DOHH2 (cell line): ENCODE measurements around the gene RBM23.

ENCODE experiments used
- H3F3A ChIP-seq: fragments of 200-600 bp; sonication (generic), shearing (Covaris generic); 2 replicates; pipeline ENCODE4 v1.6.0; 2016; ENCODE audit warnings: antibody characterized with exemption, mild to moderate bottlenecking; ENCODE audit not compliant: control insufficient read depth, insufficient read depth
- H3K27ac ChIP-seq: fragments of 200-600 bp; sonication (generic); 2 replicates; pipeline ENCODE4 v1.5.1; 2014; ENCODE audit warnings: low read depth, mild to moderate bottlenecking, low read length, moderate library complexity
- H3K27me3 ChIP-seq: fragments of 200-600 bp; sonication (generic); 2 replicates; pipeline ENCODE4 v1.6.1; 2014; ENCODE audit warnings: mild to moderate bottlenecking, low read length, mixed read lengths; ENCODE audit not compliant: control insufficient read depth
- H3K36me3 ChIP-seq: fragments of 200-600 bp; sonication (generic); 2 replicates; pipeline ENCODE4 v1.6.1; 2014; ENCODE audit warnings: mild to moderate bottlenecking, low read length, moderate library complexity, mixed read lengths; ENCODE audit not compliant: control insufficient read depth
- H3K4me1 ChIP-seq: fragments of 200-600 bp; sonication (generic); 2 replicates; pipeline ENCODE4 v1.6.1; 2014; ENCODE audit warnings: mild to moderate bottlenecking, low read length, mixed read lengths; ENCODE audit not compliant: control insufficient read depth
- H3K4me2 ChIP-seq: fragments of 200-600 bp; sonication (generic); 2 replicates; pipeline ENCODE4 v1.6.0; 2014; ENCODE audit warnings: mild to moderate bottlenecking, low read length, moderate library complexity
- H3K4me3 ChIP-seq: fragments of 200-600 bp; sonication (generic); 2 replicates; pipeline ENCODE4 v1.5.1; 2014; ENCODE audit warnings: mild to moderate bottlenecking, low read length, mixed read lengths
- H3K79me2 ChIP-seq: fragments of 200-600 bp; sonication (generic); 2 replicates; pipeline ENCODE4 v1.6.1; 2014; ENCODE audit warnings: mild to moderate bottlenecking, low read length, mixed read lengths; ENCODE audit not compliant: control insufficient read depth
- H3K9me2 ChIP-seq: fragments of 200-600 bp; sonication (generic); replicated peaks from 2 replicates; pipeline ENCODE4 v1.6.1; 2014; ENCODE audit warnings: mild to moderate bottlenecking, low read length, mixed read lengths; ENCODE audit not compliant: control insufficient read depth
- H3K9me3 ChIP-seq: fragments of 200-600 bp; sonication (generic); 2 replicates; pipeline ENCODE4 v1.6.1; 2014; ENCODE audit warnings: antibody characterized with exemption, low read length, mixed read lengths; ENCODE audit not compliant: control insufficient read depth, insufficient read depth
- H4K20me1 ChIP-seq: fragments of 200-600 bp; sonication (generic); 2 replicates; pipeline ENCODE4 v1.6.0; 2014; ENCODE audit warnings: low read depth, mild to moderate bottlenecking, antibody characterized with exemption, low read length, moderate library complexity; ENCODE audit not compliant: control insufficient read depth, insufficient read depth
- CTCF ChIP-seq: fragments of 200-600 bp; sonication (generic); IDR thresholded peaks from one replicate; pipeline ENCODE4 v1.5.1; 2014; ENCODE audit warnings: antibody characterized with exemption, mild to moderate bottlenecking, low read depth, low read length; ENCODE audit not compliant: poor library complexity, severe bottlenecking
- EZH2phosphoT487 ChIP-seq: fragments of 200-600 bp; sonication (generic); IDR thresholded peaks from 2 replicates; pipeline ENCODE4 v1.6.1; 2017; ENCODE audit warnings: borderline replicate concordance, mild to moderate bottlenecking, antibody characterized with exemption, low read length, moderate library complexity, mixed read lengths

Gene RBM23

GRCh38 chr14:22900081-22900799, 18.7 kb downstream of the RBM23 start:
- peaks cover 2% of the 10 kb centered on the region; the same call in 1 of the 2 replicates for H4K20me1 ChIP-seq
- H3K9me2 ChIP-seq: no peaks in the 10 kb centered on the region
- H3K9me3 ChIP-seq: no peaks in the 10 kb centered on the region
- H3K27me3 ChIP-seq: no peaks in the 10 kb centered on the region
- no peaks in the 10 kb centered on the region for H3K79me2 ChIP-seq
- peak; percentile 67 for TF ChIP-seq CTCF
- TF ChIP-seq EZH2phosphoT487: no peak
- no peak overlapping the region for H3K4me2 ChIP-seq
- H3F3A ChIP-seq: peaks cover 20% of the 10 kb centered on the region
- no peak overlapping the region; the same call in 1 of the 2 replicates for H3K27ac ChIP-seq
- H3K36me3 ChIP-seq: peaks cover 64% of the 10 kb centered on the region
- peaks cover 8% of the 10 kb centered on the region for H3K4me1 ChIP-seq
- H3K4me3 ChIP-seq: no peak overlapping the region

GRCh38 chr14:22898302-22899090, 20.5 kb downstream of the RBM23 start:
- H3K4me1 ChIP-seq: peaks cover 18% of the 10 kb centered on the region
- no peaks in the 10 kb centered on the region for H3K79me2 ChIP-seq
- peaks cover 46% of the 10 kb centered on the region for H3K36me3 ChIP-seq
- peaks cover 2% of the 10 kb centered on the region; the same call in 1 of the 2 replicates for H4K20me1 ChIP-seq
- H3K9me2 ChIP-seq: no peaks in the 10 kb centered on the region
- H3K27ac ChIP-seq: no peak overlapping the region
- no peaks in the 10 kb centered on the region for H3K9me3 ChIP-seq
- no peaks in the 10 kb centered on the region for H3K27me3 ChIP-seq
- no peak overlapping the region for H3K4me2 ChIP-seq
- H3F3A ChIP-seq: peaks cover 20% of the 10 kb centered on the region
- H3K4me3 ChIP-seq: no peak overlapping the region
- no peak for TF ChIP-seq EZH2phosphoT487
- TF ChIP-seq CTCF: no peak

GRCh38 chr14:22897357-22897756, 21.6 kb downstream of the RBM23 start:
- Histone ChIP-seq H3K9me2 (no peaks in the 10 kb centered on the region), H3K27ac (no peak overlapping the region), H3K27me3 (no peaks in the 10 kb centered on the region), H3K4me3 (no peak overlapping the region), H3F3A (peaks cover 20% of the 10 kb centered on the region), H3K79me2 (no peaks in the 10 kb centered on the region), H3K36me3 (peaks cover 38% of the 10 kb centered on the region), H3K4me2 (no peak overlapping the region), H4K20me1 (peaks cover 2% of the 10 kb centered on the region; the same call in 1 of the 2 replicates), H3K9me3 (no peaks in the 10 kb centered on the region), H3K4me1 (peaks cover 29% of the 10 kb centered on the region)
- no peak for TF ChIP-seq CTCF
